HEK293 (cell line): ENCODE measurements around the gene HM13.

Experiments
- CTCF ChIA-PET: fragments of 350-600 bp; formaldehyde crosslinking; extraction: SDS; loops from one replicate; lab custom pipeline; 2021; ENCODE audit warnings: antibody characterized with exemption; lab: Yijun Ruan, JAX
- POLR2A ChIA-PET: fragments of 300-600 bp; formaldehyde crosslinking; extraction: SDS; loops from one replicate; lab custom pipeline; 2020; ENCODE audit warnings: antibody characterized with exemption, inconsistent platforms; lab: Yijun Ruan, JAX
- H3K27ac ChIP-seq: fragments of 200-500 bp; sonication (Bioruptor generic); 2 replicates; pipeline ENCODE4 v1.5.1; 2014; ENCODE audit warnings: low read depth, low read length, control low read depth, inconsistent platforms; ENCODE audit errors: extremely low read depth
- H3K36me3 ChIP-seq, 2 experiments: fragments of 200-500 bp in 1 of 2; sonication (Bioruptor generic) in 1 of 2; 1 replicate in 1 of 2; 2 replicates in 1 of 2; pipeline ENCODE4 v1.5.1; 2014 to 2017; ENCODE audit warnings: inconsistent platforms in 2 of 2, low read length in 2 of 2; ENCODE audit not compliant: control insufficient read depth in 2 of 2, insufficient read depth in 1 of 2
- H3K4me1 ChIP-seq: fragments of 200-500 bp; sonication (Bioruptor generic); 2 replicates; pipeline ENCODE4 v1.5.1; 2014; ENCODE audit warnings: mild to moderate bottlenecking, low read length, inconsistent platforms; ENCODE audit not compliant: control insufficient read depth, insufficient read depth
- H3K4me3 ChIP-seq: 2 replicates; pipeline ENCODE4 v1.5.1; 2011; ENCODE audit warnings: low read depth, mild to moderate bottlenecking, control low read depth, low read length, moderate library complexity
- H3K9me3 ChIP-seq: fragments of 200-500 bp; sonication (Bioruptor generic); 2 replicates; pipeline ENCODE4 v1.5.1; 2014; ENCODE audit warnings: low read depth, low read length, inconsistent platforms; ENCODE audit not compliant: control insufficient read depth, insufficient read depth
- BCL11A ChIP-seq: fragments of 450-650 bp; formaldehyde crosslinking; IDR thresholded peaks from 2 replicates; pipeline ENCODE4 v1.5.1; 2016; ENCODE audit warnings: low read depth, missing biosample characterization, missing genetic modification characterization
- KLF10 ChIP-seq: fragments of 450-650 bp; IDR thresholded peaks from 2 replicates; pipeline ENCODE4 v1.5.1; 2018; ENCODE audit warnings: missing biosample characterization, mild to moderate bottlenecking, missing genetic modification characterization
- OSR2 ChIP-seq: fragments of 450-650 bp; formaldehyde crosslinking; IDR thresholded peaks from 2 replicates; pipeline ENCODE4 v1.5.1; 2016; ENCODE audit warnings: missing biosample characterization, missing genetic modification characterization
- PRDM1 ChIP-seq: fragments of 450-650 bp; formaldehyde crosslinking; IDR thresholded peaks from 2 replicates; pipeline ENCODE4; 2016; ENCODE audit warnings: missing biosample characterization, missing genetic modification characterization
- SP3 ChIP-seq: fragments of 450-650 bp; formaldehyde crosslinking; IDR thresholded peaks from 2 replicates; pipeline ENCODE4 v1.5.1; 2016; ENCODE audit warnings: missing biosample characterization, missing genetic modification characterization
- YY1 ChIP-seq: fragments of 450-650 bp; formaldehyde crosslinking; IDR thresholded peaks from 2 replicates; pipeline ENCODE4 v1.5.1; 2018; ENCODE audit warnings: missing biosample characterization, missing genetic modification characterization
- ZBTB7A ChIP-seq: fragments of 450-650 bp; formaldehyde crosslinking; IDR thresholded peaks from 2 replicates; pipeline ENCODE4 v1.5.1; 2016; ENCODE audit warnings: low read depth, missing biosample characterization, missing genetic modification characterization
- ZFP69B ChIP-seq: fragments of 450-650 bp; formaldehyde crosslinking; IDR thresholded peaks from 2 replicates; pipeline ENCODE4 v1.5.1; 2016; ENCODE audit warnings: missing biosample characterization, missing genetic modification characterization
- ZNF24 ChIP-seq: fragments of 450-650 bp; formaldehyde crosslinking; IDR thresholded peaks from 2 replicates; pipeline ENCODE4 v1.5.1; 2016; ENCODE audit warnings: missing biosample characterization, missing genetic modification characterization
- ZNF404 ChIP-seq: fragments of 450-650 bp; formaldehyde crosslinking; IDR thresholded peaks from 2 replicates; pipeline ENCODE4 v1.5.1; 2017; ENCODE audit warnings: missing biosample characterization, missing genetic modification characterization
- ZNF585B ChIP-seq: fragments of 450-650 bp; formaldehyde crosslinking; IDR thresholded peaks from 2 replicates; pipeline ENCODE4 v1.5.1; 2016; ENCODE audit warnings: missing biosample characterization, missing genetic modification characterization
- ZNF610 ChIP-seq: fragments of 450-650 bp; formaldehyde crosslinking; IDR thresholded peaks from 2 replicates; pipeline ENCODE4 v1.5.1; 2016; ENCODE audit warnings: missing biosample characterization, missing genetic modification characterization, borderline replicate concordance
- ZNF660 ChIP-seq: fragments of 450-650 bp; IDR thresholded peaks from 2 replicates; pipeline ENCODE4 v1.5.1; 2018; ENCODE audit warnings: missing biosample characterization, mild to moderate bottlenecking, missing genetic modification characterization
- ZNF701 ChIP-seq: fragments of 450-650 bp; formaldehyde crosslinking; IDR thresholded peaks from 2 replicates; pipeline ENCODE4 v1.5.1; 2016; ENCODE audit warnings: missing biosample characterization, missing genetic modification characterization
- ZNF747 ChIP-seq: fragments of 450-650 bp; formaldehyde crosslinking; IDR thresholded peaks from 2 replicates; pipeline ENCODE4 v1.5.1; 2016; ENCODE audit warnings: missing biosample characterization, missing genetic modification characterization
- ZNF791 ChIP-seq: fragments of 450-650 bp; formaldehyde crosslinking; IDR thresholded peaks from 2 replicates; pipeline ENCODE4 v1.5.1; 2016; ENCODE audit warnings: missing biosample characterization, missing genetic modification characterization
- TF ChIP-seq, protein P1 (sequence below): fragments of 450-650 bp; formaldehyde crosslinking; IDR thresholded peaks from 2 replicates; pipeline ENCODE4 v1.5.1; 2016; ENCODE audit warnings: missing biosample characterization, missing genetic modification characterization
- TF ChIP-seq, protein P2 (sequence below): fragments of 450-650 bp; formaldehyde crosslinking; IDR thresholded peaks from 2 replicates; pipeline ENCODE4 v1.5.1; 2016; ENCODE audit warnings: missing biosample characterization, missing genetic modification characterization
- TF ChIP-seq, protein P3 (sequence below): fragments of 450-650 bp; formaldehyde crosslinking; IDR thresholded peaks from 2 replicates; pipeline ENCODE4 v1.5.1; 2016; ENCODE audit warnings: missing biosample characterization, missing genetic modification characterization
- TF ChIP-seq, protein P4 (sequence below): fragments of 450-650 bp; formaldehyde crosslinking; IDR thresholded peaks from 2 replicates; pipeline ENCODE4 v1.5.1; 2016; ENCODE audit warnings: missing biosample characterization, missing genetic modification characterization
- TF ChIP-seq, protein P5 (sequence below): fragments of 450-650 bp; formaldehyde crosslinking; IDR thresholded peaks from 2 replicates; pipeline ENCODE4 v1.5.1; 2017; ENCODE audit warnings: missing biosample characterization, missing genetic modification characterization
- TF ChIP-seq, protein P6 (sequence below): fragments of 450-650 bp; formaldehyde crosslinking; IDR thresholded peaks from 2 replicates; pipeline ENCODE4 v1.5.1; 2017; ENCODE audit warnings: missing biosample characterization, missing genetic modification characterization
- TF ChIP-seq, protein P7 (sequence below): fragments of 450-650 bp; formaldehyde crosslinking; IDR thresholded peaks from 2 replicates; pipeline ENCODE4 v1.5.1; 2017; ENCODE audit warnings: missing biosample characterization, missing genetic modification characterization
- TF ChIP-seq, protein P8 (sequence below): fragments of 450-650 bp; formaldehyde crosslinking; IDR thresholded peaks from 2 replicates; pipeline ENCODE4 v1.5.1; 2016; ENCODE audit warnings: missing biosample characterization, missing genetic modification characterization

The HM13 gene

DNA sequence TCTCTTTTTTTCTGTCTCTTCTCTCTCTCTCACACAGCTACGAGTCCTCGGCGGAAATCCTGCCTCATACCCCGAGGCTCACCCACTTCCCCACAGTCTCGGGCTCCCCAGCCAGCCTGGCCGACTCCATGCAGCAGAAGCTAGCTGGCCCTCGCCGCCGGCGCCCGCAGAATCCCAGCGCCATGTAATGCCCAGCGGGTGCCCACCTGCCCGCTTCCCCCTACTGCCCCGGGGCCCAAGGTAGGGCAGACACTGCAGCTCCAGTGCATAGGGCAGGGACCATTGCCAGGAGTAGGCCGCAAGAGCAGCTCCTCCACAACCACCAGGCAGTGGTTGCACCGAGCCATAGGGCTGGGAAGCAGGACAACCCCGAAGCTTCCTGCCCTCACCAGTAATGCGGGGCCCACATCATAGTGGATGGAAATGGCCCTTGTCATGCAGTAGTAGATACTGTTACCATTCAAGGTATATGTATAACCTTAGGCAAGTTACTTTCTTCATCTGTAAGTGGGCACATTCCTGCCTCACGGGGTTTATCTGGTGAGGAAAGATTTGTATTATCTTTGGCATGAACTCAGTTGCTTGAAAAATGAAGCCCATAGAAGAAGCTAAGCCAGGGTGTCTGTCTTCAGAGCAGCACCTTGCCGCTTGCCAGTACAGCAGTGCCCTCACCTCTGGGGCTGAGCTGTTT, 53.9 kb downstream of the HM13 start:
- H3K9me3 ChIP-seq: no peaks in the 10 kb centered on the region
- H3K4me1 ChIP-seq: peaks cover 6% of the 10 kb centered on the region
- H3K4me3 ChIP-seq: no peak overlapping the region
- H3K27ac ChIP-seq: peak overlapping the region; percentile 32; the same call in 1 of the 2 replicates
- ChIA-PET CTCF (interaction anchor here (0.6 to 25.7 kb wide), 15 partner anchors 9 to 162 kb away, joined by 3 to 1204 read pairs (median 5); partner anchors contain the start of genes COX4I2, DEFB121 and ID1), POLR2A (interaction anchor here (1.1 to 8.7 kb wide), 6 partner anchors 8 to 156 kb away, joined by 3 to 255 read pairs (median 8); partner anchors contain the start of gene ID1)
- H3K36me3 ChIP-seq: peaks cover 19 to 62% of the 10 kb centered on the region in 2 experiments; a peak in 2 of 3 replicates
- TF ChIP-seq OSR2 (tag by site-specific recombination) (no peak), ZNF404 (tag by site-specific recombination) (no peak), ZNF610 (tag by site-specific recombination) (no peak), ZFP69B (tag by site-specific recombination) (peak; percentile 76), ZNF791 (tag by site-specific recombination) (no peak), ZBTB7A (tag by site-specific recombination) (no peak), ZNF585B (tag by site-specific recombination) (no peak), PRDM1 (tag by site-specific recombination) (no peak), KLF10 (tag by site-specific recombination) (no peak), YY1 (tag by site-specific recombination) (no peak), ZNF701 (tag by site-specific recombination) (no peak), ZNF747 (no peak), ZNF24 (tag by site-specific recombination) (no peak), ZNF660 (no peak), SP3 (tag by site-specific recombination) (no peak), BCL11A (tag by site-specific recombination) (no peak)
- TF ChIP-seq, protein P1, sequence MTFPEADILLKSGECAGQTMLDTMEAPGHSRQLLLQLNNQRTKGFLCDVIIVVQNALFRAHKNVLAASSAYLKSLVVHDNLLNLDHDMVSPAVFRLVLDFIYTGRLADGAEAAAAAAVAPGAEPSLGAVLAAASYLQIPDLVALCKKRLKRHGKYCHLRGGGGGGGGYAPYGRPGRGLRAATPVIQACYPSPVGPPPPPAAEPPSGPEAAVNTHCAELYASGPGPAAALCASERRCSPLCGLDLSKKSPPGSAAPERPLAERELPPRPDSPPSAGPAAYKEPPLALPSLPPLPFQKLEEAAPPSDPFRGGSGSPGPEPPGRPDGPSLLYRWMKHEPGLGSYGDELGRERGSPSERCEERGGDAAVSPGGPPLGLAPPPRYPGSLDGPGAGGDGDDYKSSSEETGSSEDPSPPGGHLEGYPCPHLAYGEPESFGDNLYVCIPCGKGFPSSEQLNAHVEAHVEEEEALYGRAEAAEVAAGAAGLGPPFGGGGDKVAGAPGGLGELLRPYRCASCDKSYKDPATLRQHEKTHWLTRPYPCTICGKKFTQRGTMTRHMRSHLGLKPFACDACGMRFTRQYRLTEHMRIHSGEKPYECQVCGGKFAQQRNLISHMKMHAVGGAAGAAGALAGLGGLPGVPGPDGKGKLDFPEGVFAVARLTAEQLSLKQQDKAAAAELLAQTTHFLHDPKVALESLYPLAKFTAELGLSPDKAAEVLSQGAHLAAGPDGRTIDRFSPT (tag by site-specific recombination): peak; percentile 52
- TF ChIP-seq, protein P2, sequence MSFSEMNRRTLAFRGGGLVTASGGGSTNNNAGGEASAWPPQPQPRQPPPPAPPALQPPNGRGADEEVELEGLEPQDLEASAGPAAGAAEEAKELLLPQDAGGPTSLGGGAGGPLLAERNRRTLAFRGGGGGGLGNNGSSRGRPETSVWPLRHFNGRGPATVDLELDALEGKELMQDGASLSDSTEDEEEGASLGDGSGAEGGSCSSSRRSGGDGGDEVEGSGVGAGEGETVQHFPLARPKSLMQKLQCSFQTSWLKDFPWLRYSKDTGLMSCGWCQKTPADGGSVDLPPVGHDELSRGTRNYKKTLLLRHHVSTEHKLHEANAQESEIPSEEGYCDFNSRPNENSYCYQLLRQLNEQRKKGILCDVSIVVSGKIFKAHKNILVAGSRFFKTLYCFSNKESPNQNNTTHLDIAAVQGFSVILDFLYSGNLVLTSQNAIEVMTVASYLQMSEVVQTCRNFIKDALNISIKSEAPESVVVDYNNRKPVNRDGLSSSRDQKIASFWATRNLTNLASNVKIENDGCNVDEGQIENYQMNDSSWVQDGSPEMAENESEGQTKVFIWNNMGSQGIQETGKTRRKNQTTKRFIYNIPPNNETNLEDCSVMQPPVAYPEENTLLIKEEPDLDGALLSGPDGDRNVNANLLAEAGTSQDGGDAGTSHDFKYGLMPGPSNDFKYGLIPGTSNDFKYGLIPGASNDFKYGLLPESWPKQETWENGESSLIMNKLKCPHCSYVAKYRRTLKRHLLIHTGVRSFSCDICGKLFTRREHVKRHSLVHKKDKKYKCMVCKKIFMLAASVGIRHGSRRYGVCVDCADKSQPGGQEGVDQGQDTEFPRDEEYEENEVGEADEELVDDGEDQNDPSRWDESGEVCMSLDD (tag by site-specific recombination): no peak
- TF ChIP-seq, protein P3, sequence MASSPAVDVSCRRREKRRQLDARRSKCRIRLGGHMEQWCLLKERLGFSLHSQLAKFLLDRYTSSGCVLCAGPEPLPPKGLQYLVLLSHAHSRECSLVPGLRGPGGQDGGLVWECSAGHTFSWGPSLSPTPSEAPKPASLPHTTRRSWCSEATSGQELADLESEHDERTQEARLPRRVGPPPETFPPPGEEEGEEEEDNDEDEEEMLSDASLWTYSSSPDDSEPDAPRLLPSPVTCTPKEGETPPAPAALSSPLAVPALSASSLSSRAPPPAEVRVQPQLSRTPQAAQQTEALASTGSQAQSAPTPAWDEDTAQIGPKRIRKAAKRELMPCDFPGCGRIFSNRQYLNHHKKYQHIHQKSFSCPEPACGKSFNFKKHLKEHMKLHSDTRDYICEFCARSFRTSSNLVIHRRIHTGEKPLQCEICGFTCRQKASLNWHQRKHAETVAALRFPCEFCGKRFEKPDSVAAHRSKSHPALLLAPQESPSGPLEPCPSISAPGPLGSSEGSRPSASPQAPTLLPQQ (tag by site-specific recombination): peak; percentile 89
- TF ChIP-seq, protein P4, sequence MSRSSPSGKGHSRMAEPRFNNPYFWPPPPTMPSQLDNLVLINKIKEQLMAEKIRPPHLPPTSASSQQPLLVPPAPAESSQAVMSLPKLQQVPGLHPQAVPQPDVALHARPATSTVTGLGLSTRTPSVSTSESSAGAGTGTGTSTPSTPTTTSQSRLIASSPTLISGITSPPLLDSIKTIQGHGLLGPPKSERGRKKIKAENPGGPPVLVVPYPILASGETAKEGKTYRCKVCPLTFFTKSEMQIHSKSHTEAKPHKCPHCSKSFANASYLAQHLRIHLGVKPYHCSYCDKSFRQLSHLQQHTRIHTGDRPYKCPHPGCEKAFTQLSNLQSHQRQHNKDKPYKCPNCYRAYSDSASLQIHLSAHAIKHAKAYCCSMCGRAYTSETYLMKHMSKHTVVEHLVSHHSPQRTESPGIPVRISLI: no peak
- TF ChIP-seq, protein P5, sequence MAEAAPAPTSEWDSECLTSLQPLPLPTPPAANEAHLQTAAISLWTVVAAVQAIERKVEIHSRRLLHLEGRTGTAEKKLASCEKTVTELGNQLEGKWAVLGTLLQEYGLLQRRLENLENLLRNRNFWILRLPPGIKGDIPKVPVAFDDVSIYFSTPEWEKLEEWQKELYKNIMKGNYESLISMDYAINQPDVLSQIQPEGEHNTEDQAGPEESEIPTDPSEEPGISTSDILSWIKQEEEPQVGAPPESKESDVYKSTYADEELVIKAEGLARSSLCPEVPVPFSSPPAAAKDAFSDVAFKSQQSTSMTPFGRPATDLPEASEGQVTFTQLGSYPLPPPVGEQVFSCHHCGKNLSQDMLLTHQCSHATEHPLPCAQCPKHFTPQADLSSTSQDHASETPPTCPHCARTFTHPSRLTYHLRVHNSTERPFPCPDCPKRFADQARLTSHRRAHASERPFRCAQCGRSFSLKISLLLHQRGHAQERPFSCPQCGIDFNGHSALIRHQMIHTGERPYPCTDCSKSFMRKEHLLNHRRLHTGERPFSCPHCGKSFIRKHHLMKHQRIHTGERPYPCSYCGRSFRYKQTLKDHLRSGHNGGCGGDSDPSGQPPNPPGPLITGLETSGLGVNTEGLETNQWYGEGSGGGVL (tag by site-specific recombination): no peak
- TF ChIP-seq, protein P6, sequence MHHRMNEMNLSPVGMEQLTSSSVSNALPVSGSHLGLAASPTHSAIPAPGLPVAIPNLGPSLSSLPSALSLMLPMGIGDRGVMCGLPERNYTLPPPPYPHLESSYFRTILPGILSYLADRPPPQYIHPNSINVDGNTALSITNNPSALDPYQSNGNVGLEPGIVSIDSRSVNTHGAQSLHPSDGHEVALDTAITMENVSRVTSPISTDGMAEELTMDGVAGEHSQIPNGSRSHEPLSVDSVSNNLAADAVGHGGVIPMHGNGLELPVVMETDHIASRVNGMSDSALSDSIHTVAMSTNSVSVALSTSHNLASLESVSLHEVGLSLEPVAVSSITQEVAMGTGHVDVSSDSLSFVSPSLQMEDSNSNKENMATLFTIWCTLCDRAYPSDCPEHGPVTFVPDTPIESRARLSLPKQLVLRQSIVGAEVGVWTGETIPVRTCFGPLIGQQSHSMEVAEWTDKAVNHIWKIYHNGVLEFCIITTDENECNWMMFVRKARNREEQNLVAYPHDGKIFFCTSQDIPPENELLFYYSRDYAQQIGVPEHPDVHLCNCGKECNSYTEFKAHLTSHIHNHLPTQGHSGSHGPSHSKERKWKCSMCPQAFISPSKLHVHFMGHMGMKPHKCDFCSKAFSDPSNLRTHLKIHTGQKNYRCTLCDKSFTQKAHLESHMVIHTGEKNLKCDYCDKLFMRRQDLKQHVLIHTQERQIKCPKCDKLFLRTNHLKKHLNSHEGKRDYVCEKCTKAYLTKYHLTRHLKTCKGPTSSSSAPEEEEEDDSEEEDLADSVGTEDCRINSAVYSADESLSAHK (tag by site-specific recombination): no peak
- TF ChIP-seq, protein P7, sequence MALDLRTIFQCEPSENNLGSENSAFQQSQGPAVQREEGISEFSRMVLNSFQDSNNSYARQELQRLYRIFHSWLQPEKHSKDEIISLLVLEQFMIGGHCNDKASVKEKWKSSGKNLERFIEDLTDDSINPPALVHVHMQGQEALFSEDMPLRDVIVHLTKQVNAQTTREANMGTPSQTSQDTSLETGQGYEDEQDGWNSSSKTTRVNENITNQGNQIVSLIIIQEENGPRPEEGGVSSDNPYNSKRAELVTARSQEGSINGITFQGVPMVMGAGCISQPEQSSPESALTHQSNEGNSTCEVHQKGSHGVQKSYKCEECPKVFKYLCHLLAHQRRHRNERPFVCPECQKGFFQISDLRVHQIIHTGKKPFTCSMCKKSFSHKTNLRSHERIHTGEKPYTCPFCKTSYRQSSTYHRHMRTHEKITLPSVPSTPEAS (tag by site-specific recombination): no peak
- TF ChIP-seq, protein P8, sequence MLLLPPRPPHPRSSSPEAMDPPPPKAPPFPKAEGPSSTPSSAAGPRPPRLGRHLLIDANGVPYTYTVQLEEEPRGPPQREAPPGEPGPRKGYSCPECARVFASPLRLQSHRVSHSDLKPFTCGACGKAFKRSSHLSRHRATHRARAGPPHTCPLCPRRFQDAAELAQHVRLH (tag by site-specific recombination): no peak
